Pancreas (tissue), 10 donors: Measurements from ENCODE around the gene TRMT13. TPM values are rescaled to one million over a fixed set of nuclear protein-coding genes. Genes with fewer than 3 reads are reported as not detected.

ENCODE experiments used
- ATAC-seq, 4 donors: fragments of 200-7000 bp; cut with Tn5 transposase; one replicate each; pipeline versions ENCODE4 v1.8.0 to v1.9.1; 2020; ENCODE audit warnings: mild to moderate bottlenecking in 4 of 4, moderate library complexity in 4 of 4
- DNase-seq, 6 donors: peaks; one replicate each; pipeline ENCODE4 v3.0.0-alpha.2; 2020
- FAIRE-seq: peaks from 2 replicates; lab custom pipeline; 2012; peaks lifted over from hg19 to GRCh38; lab: Jason Lieb, UNC
- H3K27ac ChIP-seq, 4 donors: fragments of 200-600 bp; sonication (generic); 1 replicate in 3 of 4; 2 replicates in 1 of 4; pipeline versions ENCODE4 v1.5.0 to v1.8.0; 2020
- H3K27me3 ChIP-seq, 4 donors: fragments of 200-600 bp; one replicate each; pipeline ENCODE4 v1.8.0; 2021
- H3K36me3 ChIP-seq, 3 donors: fragments of 200-600 bp; sonication (generic) in 1 of 3; one replicate each; pipeline versions ENCODE4 v1.5.0 to v1.8.0; 2020 to 2021
- H3K4me1 ChIP-seq, 3 donors: fragments of 200-600 bp; one replicate each; pipeline ENCODE4 v1.8.0; 2021
- H3K4me3 ChIP-seq, 4 donors: fragments of 200-600 bp; sonication (generic) in 2 of 4; one replicate each; pipeline versions ENCODE4 v1.5.0 to v1.8.0; 2020 to 2021
- H3K9me3 ChIP-seq, 4 donors: fragments of 200-600 bp; one replicate each; pipeline ENCODE4 v1.8.0; 2021
- WGBS, 2 donors: extraction: QIAGEN DNeasy Blood & Tissue Kit; methylation state at CpG; one replicate each; pipeline ENCODE4 v1.1.7; 2013; 5-methylcytosine and 5-hydroxymethylcytosine counted together
- intact Hi-C, 3 donors: fragments of 100-400 bp; cut with DNase I; formaldehyde crosslinking; loops; one replicate each; pipeline versions ENCODE4 v1.11.1 to v1.14.2; 2022
- polyA plus RNA-seq, 2 donors: library from polyadenylated mRNA; stranded (reverse); fragments of 200-250 nt; gene quantifications; one replicate each; pipeline ENCODE4 v1.2.3, GENCODE V29; 2013
- total RNA-seq, 6 donors: library from RNA; stranded (reverse); fragmentation: NEBNext Ultra II Directional in 4 of 6; extraction: Animal tissue kit (Norgen Biotek cat#: 25700) in 4 of 6; gene quantifications; one replicate each; pipeline versions ENCODE4 v1.2.1 to v1.2.4, GENCODE V29; 2021 to 2023
- TF ChIP-seq, protein P1 (sequence below), 4 donors: fragments of 200-600 bp; sonication (generic) in 3 of 4; IDR thresholded peaks; one replicate each; pipeline versions ENCODE4 v1.5.0 to v1.8.0; 2021; ENCODE audit warnings: antibody characterized with exemption in 4 of 4
- donor health status: healthy with polysubstance abuse.
- donor health status: DM: no; HTN: no; CAD: no; lungs with moderate emphysema.
- donor health status: DM: no; HTN: no; CAD: no.
- donor health status: control.
- donor health status: control.
- donor health status: Bipolar disorder and iron deficiency.
- donor health status: DM: yes; HTN: yes; CAD: no.
- donor health status: DM: no; HTN: no; CAD: no.
- donor health status: DM: no; HTN: no; CAD: no.
- donor health status: DM: yes; HTN: yes; CAD: no.

Gene TRMT13
- total and polyA plus RNA-seq, 8 donors, result 4.8 to 10.6 (median 8.3) TPM

DNA sequence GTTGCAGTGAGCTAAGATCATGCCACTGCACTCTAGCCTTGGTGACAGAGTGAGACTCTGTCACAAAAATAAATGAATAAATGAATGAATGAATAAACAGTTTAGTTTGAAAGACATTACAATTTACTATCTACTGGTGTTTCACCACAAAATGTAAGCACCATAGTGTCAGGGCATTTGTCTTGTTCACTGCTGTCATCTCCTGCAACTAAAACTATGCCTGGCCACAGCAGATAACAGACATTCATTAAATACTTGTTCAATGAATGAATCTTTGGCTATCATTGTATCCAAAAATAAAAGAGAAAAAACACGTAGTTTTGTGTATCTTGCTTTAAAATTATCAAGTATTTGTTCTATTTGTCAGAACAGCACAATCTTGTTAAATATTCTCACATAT lies 32.8 kb upstream of the TRMT13 start:
- H3K27me3 ChIP-seq, result no peaks in the 10 kb centered on the region
- H3K36me3 ChIP-seq, result peaks cover 0 to 3% (median 0%) of the 10 kb centered on the region in 3 donors
- WGBS, 2 donors, result 55 to 69% methylated on average over 1 of the region's 1 CpG
- H3K4me3 ChIP-seq, result no peak overlapping the region
- DNase-seq, result no peak
- no peak overlapping the region for H3K27ac ChIP-seq
- no peak for ATAC-seq
- TF ChIP-seq, protein P1, sequence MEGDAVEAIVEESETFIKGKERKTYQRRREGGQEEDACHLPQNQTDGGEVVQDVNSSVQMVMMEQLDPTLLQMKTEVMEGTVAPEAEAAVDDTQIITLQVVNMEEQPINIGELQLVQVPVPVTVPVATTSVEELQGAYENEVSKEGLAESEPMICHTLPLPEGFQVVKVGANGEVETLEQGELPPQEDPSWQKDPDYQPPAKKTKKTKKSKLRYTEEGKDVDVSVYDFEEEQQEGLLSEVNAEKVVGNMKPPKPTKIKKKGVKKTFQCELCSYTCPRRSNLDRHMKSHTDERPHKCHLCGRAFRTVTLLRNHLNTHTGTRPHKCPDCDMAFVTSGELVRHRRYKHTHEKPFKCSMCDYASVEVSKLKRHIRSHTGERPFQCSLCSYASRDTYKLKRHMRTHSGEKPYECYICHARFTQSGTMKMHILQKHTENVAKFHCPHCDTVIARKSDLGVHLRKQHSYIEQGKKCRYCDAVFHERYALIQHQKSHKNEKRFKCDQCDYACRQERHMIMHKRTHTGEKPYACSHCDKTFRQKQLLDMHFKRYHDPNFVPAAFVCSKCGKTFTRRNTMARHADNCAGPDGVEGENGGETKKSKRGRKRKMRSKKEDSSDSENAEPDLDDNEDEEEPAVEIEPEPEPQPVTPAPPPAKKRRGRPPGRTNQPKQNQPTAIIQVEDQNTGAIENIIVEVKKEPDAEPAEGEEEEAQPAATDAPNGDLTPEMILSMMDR (IDR thresholded peaks at IDR 0.05), result no peak
- no peaks in the 10 kb centered on the region for H3K9me3 ChIP-seq
- no peak for FAIRE-seq
- H3K4me1 ChIP-seq, result no peaks in the 10 kb centered on the region
- intact Hi-C loops, result no loop called here

DNA sequence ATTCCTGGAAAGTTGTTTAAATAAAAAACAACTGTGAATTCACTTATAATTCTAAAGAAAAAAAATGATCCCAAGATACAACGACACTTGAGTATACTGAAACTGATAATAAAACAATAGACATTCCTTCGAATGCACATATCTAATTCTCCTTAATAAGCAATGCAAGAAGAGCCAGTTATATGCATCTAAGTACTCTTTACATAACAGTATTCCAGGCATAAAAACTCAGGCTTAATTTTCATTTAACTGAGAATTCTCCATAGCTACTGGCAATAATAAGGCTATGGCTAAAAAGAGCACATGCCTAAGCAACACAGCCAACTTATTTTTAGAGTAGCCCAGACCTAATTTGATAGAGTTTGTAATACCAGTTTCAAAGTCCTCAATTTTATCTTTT lies 31.4 kb upstream of the TRMT13 start:
- Histone ChIP-seq H3K27me3 (no peaks in the 10 kb centered on the region), H3K9me3 (no peaks in the 10 kb centered on the region), H3K36me3 (peaks cover 0 to 3% (median under 1%) of the 10 kb centered on the region in 3 donors), H3K4me3 (no peak overlapping the region), H3K27ac (no peak overlapping the region), H3K4me1 (no peaks in the 10 kb centered on the region)
- intact Hi-C loops, result no loop called here
- WGBS, 2 donors, result 91 to 92% methylated on average over 2 of the region's 2 CpGs
- TF ChIP-seq, protein P1 (IDR thresholded peaks at IDR 0.05), result no peak
- ATAC-seq, result no peak
- DNase-seq, result no peak
- FAIRE-seq, result no peak

DNA sequence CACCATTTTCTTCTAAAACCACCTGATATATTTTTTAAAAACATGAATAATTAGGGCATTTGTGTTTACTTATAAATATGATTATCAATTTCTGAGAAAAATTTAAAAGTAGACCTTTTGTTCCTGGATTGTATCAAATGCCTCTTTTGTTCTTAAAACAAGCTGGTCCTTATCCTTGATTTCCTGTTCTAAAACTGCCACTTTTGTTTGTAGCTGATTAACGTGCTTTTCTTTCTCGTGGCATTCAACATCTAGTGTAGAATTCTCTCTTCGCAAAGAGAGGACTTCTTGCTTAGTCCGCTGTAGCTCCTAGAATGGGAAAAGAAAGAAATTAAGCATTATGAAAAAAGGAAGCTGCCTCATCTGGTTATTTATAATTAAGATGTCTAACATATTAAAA lies 25.3 kb upstream of the TRMT13 start:
- Histone ChIP-seq H3K27me3 (no peaks in the 10 kb centered on the region), H3K27ac (no peak overlapping the region), H3K9me3 (no peaks in the 10 kb centered on the region), H3K4me3 (no peak overlapping the region), H3K36me3 (peaks cover 0 to 3% (median 0%) of the 10 kb centered on the region in 3 donors), H3K4me1 (peaks cover 0 to 4% (median 0%) of the 10 kb centered on the region in 3 donors)
- TF ChIP-seq, protein P1 (IDR thresholded peaks at IDR 0.05), result no peak
- DNase-seq (no peak), FAIRE-seq (peak; percentile 49), ATAC-seq (no peak)
- 70 to 72% methylated on average over 4 of the region's 4 CpGs for WGBS, 2 donors
- intact Hi-C loops, result no loop called here

DNA sequence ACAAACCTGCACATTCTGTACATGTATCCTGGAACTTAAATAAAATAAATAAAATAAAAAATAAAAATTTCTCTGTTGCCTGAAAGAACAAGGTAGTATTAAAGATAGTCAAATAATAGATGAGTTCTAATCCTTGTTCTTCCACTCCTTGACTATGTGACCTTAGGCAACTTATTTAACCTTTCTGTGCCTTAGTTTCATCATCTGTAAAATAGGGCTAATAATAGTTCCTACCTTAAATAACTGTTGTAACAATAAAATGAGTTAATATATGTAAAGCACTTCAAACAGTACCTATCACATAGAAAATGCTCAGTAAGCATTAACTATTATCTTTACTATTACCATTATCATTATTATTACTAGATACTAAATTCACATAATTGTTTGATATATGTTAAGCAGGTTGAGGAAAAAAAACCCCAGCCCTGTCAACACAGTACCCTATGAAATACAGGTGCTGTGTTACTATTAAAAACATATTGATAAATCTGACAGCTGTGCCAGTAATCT lies 23.4 kb upstream of the TRMT13 start:
- no peaks in the 10 kb centered on the region for H3K27me3 ChIP-seq
- H3K36me3 ChIP-seq, result peaks cover 0 to 3% (median 0%) of the 10 kb centered on the region in 3 donors
- peaks cover 0 to 4% (median 0%) of the 10 kb centered on the region in 3 donors for H3K4me1 ChIP-seq
- intact Hi-C loops, result no loop called here
- ATAC-seq, result no peak
- TF ChIP-seq, protein P1 (IDR thresholded peaks at IDR 0.05), result no peak
- FAIRE-seq, result no peak
- no peaks in the 10 kb centered on the region for H3K9me3 ChIP-seq
- DNase-seq, result no peak
- no peak overlapping the region for H3K27ac ChIP-seq
- H3K4me3 ChIP-seq, result no peak overlapping the region

DNA sequence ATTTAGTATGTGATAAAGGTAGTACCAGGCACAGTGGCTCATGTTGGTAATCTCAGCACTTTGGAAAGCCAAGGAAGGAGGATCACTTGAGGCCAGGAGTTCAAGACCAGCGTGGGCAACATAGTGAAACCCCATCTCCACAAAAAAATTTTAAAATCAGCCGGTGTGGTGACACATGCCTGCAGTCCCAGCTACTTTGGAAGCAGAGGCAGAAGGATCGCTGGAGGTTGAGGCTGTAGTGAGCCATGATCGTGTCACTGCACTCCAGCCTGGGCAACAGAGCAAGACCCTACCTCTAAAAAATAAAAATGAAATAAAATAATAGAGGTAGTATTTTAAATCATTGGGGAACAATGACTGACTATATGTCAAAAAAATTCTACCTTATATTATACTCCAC lies 17.4 kb upstream of the TRMT13 start:
- DNase-seq (no peak), ATAC-seq (no peak), FAIRE-seq (no peak)
- 96 to 97% methylated on average over 4 of the region's 4 CpGs for WGBS, 2 donors
- no peaks in the 10 kb centered on the region for H3K36me3 ChIP-seq
- no peak overlapping the region for H3K27ac ChIP-seq
- H3K4me1 ChIP-seq, result no peaks in the 10 kb centered on the region
- H3K4me3 ChIP-seq, result no peak overlapping the region
- no peaks in the 10 kb centered on the region for H3K9me3 ChIP-seq
- intact Hi-C loops, result no loop called here
- TF ChIP-seq, protein P1 (IDR thresholded peaks at IDR 0.05), result no peak
- no peaks in the 10 kb centered on the region for H3K27me3 ChIP-seq
